ENCODE results near the gene BFSP2. TPM values are rescaled to one million over a fixed set of nuclear protein-coding genes. Genes with fewer than 3 reads are reported as not detected.
A peak's percentile ranks its signal among the peaks of the same experiment; 100 is the strongest.

The BFSP2 gene
- total RNA-seq, 1 experiment from 2014 or later: 0.67 TPM

GRCh38 chr3:133469140-133469731 is 69.4 kb downstream of the BFSP2 start:
- in situ Hi-C loops (cut with HindIII; ENCODE audit: low pct_unique_long_range_greater_than_20kb, low sequenced_read_pairs): no loop called here
- CTCF ChIA-PET: no interaction called here
- ATAC-seq: no peak

GRCh38 chr3:133472242-133472641 is 72.4 kb downstream of the BFSP2 start:
- TF ChIP-seq TCF7L2 (IDR thresholded peaks at IDR 0.05; ENCODE audit: low read depth, low read length) (no peak), SIN3A (IDR thresholded peaks at IDR 0.05; ENCODE audit: borderline replicate concordance, insufficient read depth, low read depth, low read length) (no peak), POLR2AphosphoS5 (IDR thresholded peaks at IDR 0.05; ENCODE audit: low read depth, low read length) (no peak)
- TF ChIP-seq, protein P1, sequence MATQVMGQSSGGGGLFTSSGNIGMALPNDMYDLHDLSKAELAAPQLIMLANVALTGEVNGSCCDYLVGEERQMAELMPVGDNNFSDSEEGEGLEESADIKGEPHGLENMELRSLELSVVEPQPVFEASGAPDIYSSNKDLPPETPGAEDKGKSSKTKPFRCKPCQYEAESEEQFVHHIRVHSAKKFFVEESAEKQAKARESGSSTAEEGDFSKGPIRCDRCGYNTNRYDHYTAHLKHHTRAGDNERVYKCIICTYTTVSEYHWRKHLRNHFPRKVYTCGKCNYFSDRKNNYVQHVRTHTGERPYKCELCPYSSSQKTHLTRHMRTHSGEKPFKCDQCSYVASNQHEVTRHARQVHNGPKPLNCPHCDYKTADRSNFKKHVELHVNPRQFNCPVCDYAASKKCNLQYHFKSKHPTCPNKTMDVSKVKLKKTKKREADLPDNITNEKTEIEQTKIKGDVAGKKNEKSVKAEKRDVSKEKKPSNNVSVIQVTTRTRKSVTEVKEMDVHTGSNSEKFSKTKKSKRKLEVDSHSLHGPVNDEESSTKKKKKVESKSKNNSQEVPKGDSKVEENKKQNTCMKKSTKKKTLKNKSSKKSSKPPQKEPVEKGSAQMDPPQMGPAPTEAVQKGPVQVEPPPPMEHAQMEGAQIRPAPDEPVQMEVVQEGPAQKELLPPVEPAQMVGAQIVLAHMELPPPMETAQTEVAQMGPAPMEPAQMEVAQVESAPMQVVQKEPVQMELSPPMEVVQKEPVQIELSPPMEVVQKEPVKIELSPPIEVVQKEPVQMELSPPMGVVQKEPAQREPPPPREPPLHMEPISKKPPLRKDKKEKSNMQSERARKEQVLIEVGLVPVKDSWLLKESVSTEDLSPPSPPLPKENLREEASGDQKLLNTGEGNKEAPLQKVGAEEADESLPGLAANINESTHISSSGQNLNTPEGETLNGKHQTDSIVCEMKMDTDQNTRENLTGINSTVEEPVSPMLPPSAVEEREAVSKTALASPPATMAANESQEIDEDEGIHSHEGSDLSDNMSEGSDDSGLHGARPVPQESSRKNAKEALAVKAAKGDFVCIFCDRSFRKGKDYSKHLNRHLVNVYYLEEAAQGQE (IDR thresholded peaks at IDR 0.05; ENCODE audit: insufficient read depth in 1 of 2, low read depth in 2 of 2, low read length in 1 of 2): no peak
- TF ChIP-seq, protein P2, sequence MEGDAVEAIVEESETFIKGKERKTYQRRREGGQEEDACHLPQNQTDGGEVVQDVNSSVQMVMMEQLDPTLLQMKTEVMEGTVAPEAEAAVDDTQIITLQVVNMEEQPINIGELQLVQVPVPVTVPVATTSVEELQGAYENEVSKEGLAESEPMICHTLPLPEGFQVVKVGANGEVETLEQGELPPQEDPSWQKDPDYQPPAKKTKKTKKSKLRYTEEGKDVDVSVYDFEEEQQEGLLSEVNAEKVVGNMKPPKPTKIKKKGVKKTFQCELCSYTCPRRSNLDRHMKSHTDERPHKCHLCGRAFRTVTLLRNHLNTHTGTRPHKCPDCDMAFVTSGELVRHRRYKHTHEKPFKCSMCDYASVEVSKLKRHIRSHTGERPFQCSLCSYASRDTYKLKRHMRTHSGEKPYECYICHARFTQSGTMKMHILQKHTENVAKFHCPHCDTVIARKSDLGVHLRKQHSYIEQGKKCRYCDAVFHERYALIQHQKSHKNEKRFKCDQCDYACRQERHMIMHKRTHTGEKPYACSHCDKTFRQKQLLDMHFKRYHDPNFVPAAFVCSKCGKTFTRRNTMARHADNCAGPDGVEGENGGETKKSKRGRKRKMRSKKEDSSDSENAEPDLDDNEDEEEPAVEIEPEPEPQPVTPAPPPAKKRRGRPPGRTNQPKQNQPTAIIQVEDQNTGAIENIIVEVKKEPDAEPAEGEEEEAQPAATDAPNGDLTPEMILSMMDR (IDR thresholded peaks at IDR 0.05): no peak
- in situ Hi-C loops (cut with HindIII; ENCODE audit: low pct_unique_long_range_greater_than_20kb, low sequenced_read_pairs) (no loop called here), intact Hi-C loops (cut with micrococcal nuclease; ENCODE audit: unreplicated experiment) (no loop called here)
- Histone ChIP-seq H3K27ac (ENCODE audit: low read length) (peak overlapping the region; percentile 46), H3K4me1 (ENCODE audit: control insufficient read depth, insufficient read depth, low read length) (peaks cover 28% of the 10 kb centered on the region), H3K36me3 (ENCODE audit: control insufficient read depth, insufficient read depth, low read length) (no peaks in the 10 kb centered on the region), H3K4me3 (ENCODE audit: low read depth in 2 of 2, low read length in 2 of 2) (no peak overlapping the region), H3K27me3 (ENCODE audit: control insufficient read depth, insufficient read depth, low read length) (no peaks in the 10 kb centered on the region), H3K9me3 (ENCODE audit: control insufficient read depth, insufficient read depth, low read depth, low read length) (no peaks in the 10 kb centered on the region)
- DNase-seq (ENCODE audit: low read depth, low spot score) (no peak), ATAC-seq (no peak)
- no TSS peak for BruUV-seq (replicated peaks)
- CTCF ChIA-PET: no interaction called here
- POLR2A ChIA-PET: interaction anchor here (1.6 kb wide), 1 partner anchor 13 kb away, joined by 3 read pairs; no protein-coding TSS in a partner anchor

More at GRCh38 chr3:133469140-133469731, 69.4 kb downstream of the BFSP2 start:
- no peaks in the 10 kb centered on the region for H3K9me3 ChIP-seq (ENCODE audit: control insufficient read depth, insufficient read depth, low read depth, low read length)
- TF ChIP-seq, protein P1 (IDR thresholded peaks at IDR 0.05; ENCODE audit: insufficient read depth in 1 of 2, low read depth in 2 of 2, low read length in 1 of 2): no peak
- TF ChIP-seq POLR2AphosphoS5 (IDR thresholded peaks at IDR 0.05; ENCODE audit: low read depth, low read length) (no peak), TCF7L2 (IDR thresholded peaks at IDR 0.05; ENCODE audit: low read depth, low read length) (no peak), SIN3A (IDR thresholded peaks at IDR 0.05; ENCODE audit: borderline replicate concordance, insufficient read depth, low read depth, low read length) (no peak)
- TF ChIP-seq, protein P2 (IDR thresholded peaks at IDR 0.05): no peak
- H3K27ac ChIP-seq (ENCODE audit: low read length): peak overlapping the region; percentile 67
- no peaks in the 10 kb centered on the region for H3K27me3 ChIP-seq (ENCODE audit: control insufficient read depth, insufficient read depth, low read length)
- POLR2A ChIA-PET: no interaction called here
- H3K4me3 ChIP-seq (ENCODE audit: low read depth in 2 of 2, low read length in 2 of 2): no peak overlapping the region
- BruUV-seq (replicated peaks): no TSS peak
- no peaks in the 10 kb centered on the region for H3K36me3 ChIP-seq (ENCODE audit: control insufficient read depth, insufficient read depth, low read length)
- intact Hi-C loops (cut with micrococcal nuclease; ENCODE audit: unreplicated experiment): no loop called here
- peaks cover 34% of the 10 kb centered on the region for H3K4me1 ChIP-seq (ENCODE audit: control insufficient read depth, insufficient read depth, low read length)
- no peak for DNase-seq (ENCODE audit: low read depth, low spot score)

All from Panc1 (cell line).